Measurements from ENCODE around the gene PBRM1. TPM values are rescaled to one million over a fixed set of nuclear protein-coding genes. Genes with fewer than 3 reads are reported as not detected.

Gene PBRM1
- total and polyA plus RNA-seq, 2 of the 13 experiments (the other 11 are each of a cell fraction or from before 2014, with no cell fraction given), result 10.9 to 33.2 TPM

GRCh38 chr3:52572221-52572620 lies 113.5 kb downstream of the PBRM1 start:
- H3K4me3 ChIP-seq (replicated peaks in 1 of 3; ENCODE audit: insufficient read depth in 1 of 3, low read depth in 2 of 3, low read length in 3 of 3), result no peak overlapping the region
- TF ChIP-seq ARNT2 (CRISPR knock-in tag; IDR thresholded peaks at IDR 0.05; ENCODE audit: low read depth), result no peak
- TF ChIP-seq SP4 (CRISPR knock-in tag; IDR thresholded peaks at IDR 0.05), result no peak
- TF ChIP-seq PRDM4 (CRISPR knock-in tag; IDR thresholded peaks at IDR 0.05; ENCODE audit: borderline replicate concordance), result no peak
- no peak for TF ChIP-seq SATB2 (CRISPR knock-in tag; IDR thresholded peaks at IDR 0.05)
- TF ChIP-seq ZSCAN20 (CRISPR knock-in tag; IDR thresholded peaks at IDR 0.05; ENCODE audit: borderline replicate concordance), result no peak
- TF ChIP-seq ZKSCAN8 (CRISPR knock-in tag; IDR thresholded peaks at IDR 0.05; ENCODE audit: borderline replicate concordance), result no peak
- TF ChIP-seq ZNF33B (CRISPR knock-in tag; IDR thresholded peaks at IDR 0.05), result no peak
- TF ChIP-seq ZNF776 (CRISPR knock-in tag; IDR thresholded peaks at IDR 0.05), result no peak
- TF ChIP-seq PHB2 (IDR thresholded peaks at IDR 0.05; ENCODE audit: partially characterized antibody), result no peak
- TF ChIP-seq MXD1 (CRISPR knock-in tag; IDR thresholded peaks at IDR 0.05), result no peak
- TF ChIP-seq ZNF550 (CRISPR knock-in tag; IDR thresholded peaks at IDR 0.05; ENCODE audit: borderline replicate concordance), result no peak
- no peak for TF ChIP-seq THRA (CRISPR knock-in tag; IDR thresholded peaks at IDR 0.05; ENCODE audit: borderline replicate concordance)
- TF ChIP-seq ZNF138 (CRISPR knock-in tag; IDR thresholded peaks at IDR 0.05; ENCODE audit: low read depth), result no peak
- TF ChIP-seq ZNF7 (CRISPR knock-in tag; IDR thresholded peaks at IDR 0.05), result no peak
- no peak for TF ChIP-seq ZSCAN21 (CRISPR knock-in tag; IDR thresholded peaks at IDR 0.05; ENCODE audit: borderline replicate concordance)
- TF ChIP-seq ZNF17 (CRISPR knock-in tag; IDR thresholded peaks at IDR 0.05), result no peak
- TF ChIP-seq HOXA7 (CRISPR knock-in tag; IDR thresholded peaks at IDR 0.05), result no peak
- TF ChIP-seq WIZ (CRISPR knock-in tag; IDR thresholded peaks at IDR 0.05), result no peak
- no peak for TF ChIP-seq ETV5 (CRISPR knock-in tag; IDR thresholded peaks at IDR 0.05; ENCODE audit: borderline replicate concordance)
- intact Hi-C loops (cut with micrococcal nuclease; ENCODE audit: unreplicated experiment) (no loop called here), in situ Hi-C loops (cut with HindIII; ENCODE audit: extremely low pct_ligation_motif_present, low pct_unique_long_range_greater_than_20kb) (no loop called here)
- H2AFZ ChIP-seq (ENCODE audit: low read length), result no peak overlapping the region
- H3K79me2 ChIP-seq (ENCODE audit: insufficient read depth, low read length), result no peaks in the 10 kb centered on the region
- 87% methylated on average over 6 of the region's 6 CpGs for whole genome bisulfite sequencing (ENCODE audit: low lambda C conversion rate)
- no peaks in the 10 kb centered on the region for H4K20me1 ChIP-seq (ENCODE audit: insufficient read depth, low read length)
- no peak overlapping the region for H3K4me2 ChIP-seq (ENCODE audit: low read depth, low read length)
- peaks cover 3 to 13% of the 10 kb centered on the region in 2 experiments; a peak in 4 of 5 replicates for H3K36me3 ChIP-seq (replicated peaks in 1 of 2; ENCODE audit: control insufficient read depth in 1 of 2, insufficient read depth in 2 of 2, low read length in 2 of 2)
- DNase-seq (ENCODE audit: low spot score) (no peak), ATAC-seq (no peak), FAIRE-seq (no peak)
- no TSS peak for BruUV-seq (replicated peaks)
- H3K9ac ChIP-seq (ENCODE audit: insufficient read depth, low read depth, low read length), result no peak overlapping the region
- no peaks in the 10 kb centered on the region for H3K4me1 ChIP-seq (ENCODE audit: insufficient read depth, low read length)
- H3K27me3 ChIP-seq (ENCODE audit: control insufficient read depth in 1 of 2, insufficient read depth in 2 of 2, low read length in 2 of 2), result no peaks in the 10 kb centered on the region
- ChIA-PET CTCF (ENCODE audit: low intra/inter-chr PET ratio, low total read pairs) (no interaction called here), POLR2A (no interaction called here)
- H3K27ac ChIP-seq (ENCODE audit: extremely low read length, insufficient read depth, low read length), result no peak overlapping the region
- H3K9me3 ChIP-seq (ENCODE audit: low read length), result no peaks in the 10 kb centered on the region
